ENCODE results near the gene PCGF3.

Gene PCGF3

GRCh38 chr4:785332-786073 is 79.9 kb downstream of the PCGF3 start:
- WGBS (ENCODE audit: extremely low coverage, insufficient coverage, low lambda C conversion rate) = no CpG with 5 or more reads among the region's 57 CpGs
- H3K79me2 ChIP-seq (ENCODE audit: control insufficient read depth, insufficient read depth, low read length) = peaks cover 10% of the 10 kb centered on the region
- no peak overlapping the region for H3K27ac ChIP-seq (ENCODE audit: low read depth, low read length)
- H4K5ac ChIP-seq (ENCODE audit: low read length) = no peak overlapping the region
- H3K18ac ChIP-seq (ENCODE audit: low read length) = no peak overlapping the region
- no peak overlapping the region for H2BK120ac ChIP-seq (ENCODE audit: low read depth, low read length)
- no peak overlapping the region for H2BK15ac ChIP-seq (replicated peaks; ENCODE audit: low read depth)
- H3K56ac ChIP-seq (ENCODE audit: low read length) = no peak overlapping the region
- peaks cover 25% of the 10 kb centered on the region for H3K27me3 ChIP-seq (ENCODE audit: insufficient read depth, low read length, poor library complexity)
- H3K4me2 ChIP-seq (ENCODE audit: low read length) = no peak overlapping the region
- H3K9ac ChIP-seq (ENCODE audit: low read length) = no peak overlapping the region
- no peak overlapping the region for H3K4ac ChIP-seq (ENCODE audit: low read depth, low read length)
- H3K4me3 ChIP-seq (ENCODE audit: low read length) = no peak overlapping the region
- DNase-seq = no peak
- no peak overlapping the region for H4K8ac ChIP-seq (ENCODE audit: low read depth, low read length)
- H3K23ac ChIP-seq (ENCODE audit: low read length) = no peak overlapping the region
- H2AK5ac ChIP-seq (ENCODE audit: low read length) = no peak overlapping the region
- peaks cover 2% of the 10 kb centered on the region for H3K4me1 ChIP-seq (ENCODE audit: control insufficient read depth, low read depth, low read length)
- H2BK5ac ChIP-seq (ENCODE audit: low read length) = no peak overlapping the region
- H3K79me1 ChIP-seq (ENCODE audit: low read length) = peaks cover under 1% of the 10 kb centered on the region
- no peaks in the 10 kb centered on the region for H3K36me3 ChIP-seq (ENCODE audit: control insufficient read depth, insufficient read depth, low read length)

DNA sequence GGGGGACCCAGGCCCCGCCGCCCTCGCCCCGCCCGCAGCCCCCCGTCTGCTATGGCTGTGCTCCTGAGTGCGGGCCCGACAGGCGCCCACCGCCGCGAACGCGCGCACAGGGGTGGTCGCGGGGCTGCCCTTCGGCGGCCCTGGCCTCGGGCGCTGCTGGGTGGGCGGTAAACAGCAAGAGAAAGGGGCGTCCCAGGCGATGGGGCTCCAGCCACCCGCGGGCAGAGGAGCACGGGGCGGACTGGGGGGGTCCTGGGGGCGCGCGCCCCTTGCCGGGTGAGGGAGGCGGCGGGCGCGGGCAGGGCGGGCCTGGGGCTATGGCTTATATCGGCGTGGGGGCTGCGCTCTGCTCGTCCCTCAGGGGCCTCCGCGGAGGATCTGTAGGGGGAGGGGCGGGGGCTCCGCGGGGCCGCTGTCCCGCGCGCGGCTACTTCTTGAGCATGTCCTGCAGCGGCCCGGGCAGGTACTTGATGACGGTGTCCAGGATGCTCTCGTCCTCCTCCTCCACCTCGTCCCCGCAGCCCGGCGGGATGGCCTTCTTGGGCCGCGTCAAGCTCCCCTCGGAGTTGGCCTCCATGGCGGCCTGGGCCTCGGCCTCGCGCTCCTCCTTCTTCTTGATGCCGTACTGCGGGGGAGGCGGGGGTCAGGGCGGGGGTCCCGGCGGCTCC is 80.6 kb downstream of the PCGF3 start:
- no peak overlapping the region for H2BK15ac ChIP-seq (replicated peaks; ENCODE audit: low read depth)
- no peak overlapping the region for H3K9ac ChIP-seq (ENCODE audit: low read length)
- H3K27ac ChIP-seq (ENCODE audit: low read depth, low read length) = no peak overlapping the region
- no peak overlapping the region for H3K4me3 ChIP-seq (ENCODE audit: low read length)
- WGBS (ENCODE audit: extremely low coverage, insufficient coverage, low lambda C conversion rate) = no CpG with 5 or more reads among the region's 72 CpGs
- no peak overlapping the region for H2AK5ac ChIP-seq (ENCODE audit: low read length)
- H2BK5ac ChIP-seq (ENCODE audit: low read length) = no peak overlapping the region
- no peak overlapping the region for H4K5ac ChIP-seq (ENCODE audit: low read length)
- H3K4ac ChIP-seq (ENCODE audit: low read depth, low read length) = no peak overlapping the region
- H3K79me1 ChIP-seq (ENCODE audit: low read length) = no peaks in the 10 kb centered on the region
- DNase-seq = no peak
- H3K79me2 ChIP-seq (ENCODE audit: control insufficient read depth, insufficient read depth, low read length) = peaks cover 3% of the 10 kb centered on the region
- no peak overlapping the region for H3K4me2 ChIP-seq (ENCODE audit: low read length)
- H2BK120ac ChIP-seq (ENCODE audit: low read depth, low read length) = no peak overlapping the region
- no peak overlapping the region for H3K18ac ChIP-seq (ENCODE audit: low read length)
- no peak overlapping the region for H3K56ac ChIP-seq (ENCODE audit: low read length)
- H3K36me3 ChIP-seq (ENCODE audit: control insufficient read depth, insufficient read depth, low read length) = no peaks in the 10 kb centered on the region
- H4K8ac ChIP-seq (ENCODE audit: low read depth, low read length) = no peak overlapping the region
- peaks cover 25% of the 10 kb centered on the region for H3K27me3 ChIP-seq (ENCODE audit: insufficient read depth, low read length, poor library complexity)
- peaks cover 2% of the 10 kb centered on the region for H3K4me1 ChIP-seq (ENCODE audit: control insufficient read depth, low read depth, low read length)
- no peak overlapping the region for H3K23ac ChIP-seq (ENCODE audit: low read length)

DNA sequence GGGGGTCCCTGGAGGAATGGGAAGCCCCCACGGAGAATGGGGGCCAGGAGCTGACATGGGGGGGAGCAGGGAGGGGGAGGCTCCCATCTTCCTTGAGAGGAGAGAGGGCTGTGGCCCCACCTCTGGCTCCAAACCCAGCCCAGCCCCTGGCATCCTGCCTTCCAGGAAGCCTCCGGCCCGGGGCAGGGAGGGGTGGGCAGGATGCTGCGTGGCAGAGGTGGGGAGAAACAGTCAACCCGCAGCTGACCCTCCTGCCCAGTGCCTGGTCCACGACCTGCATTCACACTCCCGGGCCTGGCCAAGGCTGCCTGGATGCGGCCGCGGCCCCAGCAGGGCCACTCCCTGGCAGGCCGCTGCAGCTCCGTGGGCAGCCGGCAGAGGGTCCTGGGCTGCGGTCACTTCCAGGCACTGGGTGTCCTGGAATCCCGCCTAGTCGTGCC is 81.2 kb downstream of the PCGF3 start:
- Histone ChIP-seq H2BK15ac (replicated peaks; ENCODE audit: low read depth) (no peak overlapping the region), H3K27ac (ENCODE audit: low read depth, low read length) (no peak overlapping the region), H3K56ac (ENCODE audit: low read length) (no peak overlapping the region), H3K79me2 (ENCODE audit: control insufficient read depth, insufficient read depth, low read length) (no peaks in the 10 kb centered on the region), H3K18ac (ENCODE audit: low read length) (no peak overlapping the region), H3K23ac (ENCODE audit: low read length) (no peak overlapping the region), H3K36me3 (ENCODE audit: control insufficient read depth, insufficient read depth, low read length) (no peaks in the 10 kb centered on the region), H2AK5ac (ENCODE audit: low read length) (no peak overlapping the region), H2BK5ac (ENCODE audit: low read length) (no peak overlapping the region), H3K27me3 (ENCODE audit: insufficient read depth, low read length, poor library complexity) (peaks cover 25% of the 10 kb centered on the region), H3K79me1 (ENCODE audit: low read length) (no peaks in the 10 kb centered on the region), H3K4me1 (ENCODE audit: control insufficient read depth, low read depth, low read length) (peaks cover 2% of the 10 kb centered on the region), H2BK120ac (ENCODE audit: low read depth, low read length) (no peak overlapping the region), H3K4ac (ENCODE audit: low read depth, low read length) (no peak overlapping the region), H3K4me2 (ENCODE audit: low read length) (no peak overlapping the region), H3K9ac (ENCODE audit: low read length) (no peak overlapping the region), H3K4me3 (ENCODE audit: low read length) (no peak overlapping the region), H4K8ac (ENCODE audit: low read depth, low read length) (no peak overlapping the region), H4K5ac (ENCODE audit: low read length) (no peak overlapping the region)
- DNase-seq = no peak
- no CpG with 5 or more reads among the region's 16 CpGs for WGBS (ENCODE audit: extremely low coverage, insufficient coverage, low lambda C conversion rate)

- H4K5ac ChIP-seq (ENCODE audit: low read length) = no peak overlapping the region
- no peaks in the 10 kb centered on the region for H3K79me2 ChIP-seq (ENCODE audit: control insufficient read depth, insufficient read depth, low read length)
- H2AK5ac ChIP-seq (ENCODE audit: low read length) = no peak overlapping the region
- H3K4ac ChIP-seq (ENCODE audit: low read depth, low read length) = no peak overlapping the region
- no peak for DNase-seq
- H3K23ac ChIP-seq (ENCODE audit: low read length) = no peak overlapping the region
- peaks cover 25% of the 10 kb centered on the region for H3K27me3 ChIP-seq (ENCODE audit: insufficient read depth, low read length, poor library complexity)
- no peak overlapping the region for H3K56ac ChIP-seq (ENCODE audit: low read length)
- no peak overlapping the region for H4K8ac ChIP-seq (ENCODE audit: low read depth, low read length)
- H3K4me2 ChIP-seq (ENCODE audit: low read length) = no peak overlapping the region
- H2BK15ac ChIP-seq (replicated peaks; ENCODE audit: low read depth) = no peak overlapping the region
- H3K18ac ChIP-seq (ENCODE audit: low read length) = no peak overlapping the region
- H3K4me1 ChIP-seq (ENCODE audit: control insufficient read depth, low read depth, low read length) = peaks cover 2% of the 10 kb centered on the region
- no peaks in the 10 kb centered on the region for H3K79me1 ChIP-seq (ENCODE audit: low read length)
- H3K4me3 ChIP-seq (ENCODE audit: low read length) = no peak overlapping the region
- H2BK120ac ChIP-seq (ENCODE audit: low read depth, low read length) = no peak overlapping the region
- H3K9ac ChIP-seq (ENCODE audit: low read length) = no peak overlapping the region
- H2BK5ac ChIP-seq (ENCODE audit: low read length) = no peak overlapping the region
- no CpG with 5 or more reads among the region's 16 CpGs for WGBS (ENCODE audit: extremely low coverage, insufficient coverage, low lambda C conversion rate)
- no peaks in the 10 kb centered on the region for H3K36me3 ChIP-seq (ENCODE audit: control insufficient read depth, insufficient read depth, low read length)
- no peak overlapping the region for H3K27ac ChIP-seq (ENCODE audit: low read depth, low read length)
Observed at GRCh38 chr4:787561-787981, 81.9 kb downstream of the PCGF3 start.

GRCh38 chr4:788006-788635 is 82.5 kb downstream of the PCGF3 start:
- Histone ChIP-seq H4K5ac (ENCODE audit: low read length) (no peak overlapping the region), H3K4me3 (ENCODE audit: low read length) (no peak overlapping the region), H3K4ac (ENCODE audit: low read depth, low read length) (no peak overlapping the region), H4K8ac (ENCODE audit: low read depth, low read length) (no peak overlapping the region), H3K27ac (ENCODE audit: low read depth, low read length) (no peak overlapping the region), H3K36me3 (ENCODE audit: control insufficient read depth, insufficient read depth, low read length) (no peaks in the 10 kb centered on the region), H3K79me2 (ENCODE audit: control insufficient read depth, insufficient read depth, low read length) (no peaks in the 10 kb centered on the region), H3K27me3 (ENCODE audit: insufficient read depth, low read length, poor library complexity) (peaks cover 25% of the 10 kb centered on the region), H2BK120ac (ENCODE audit: low read depth, low read length) (no peak overlapping the region), H2BK5ac (ENCODE audit: low read length) (no peak overlapping the region), H3K23ac (ENCODE audit: low read length) (no peak overlapping the region), H3K4me1 (ENCODE audit: control insufficient read depth, low read depth, low read length) (peaks cover 2% of the 10 kb centered on the region), H3K79me1 (ENCODE audit: low read length) (no peaks in the 10 kb centered on the region), H3K56ac (ENCODE audit: low read length) (no peak overlapping the region), H3K9ac (ENCODE audit: low read length) (no peak overlapping the region), H3K18ac (ENCODE audit: low read length) (no peak overlapping the region), H3K4me2 (ENCODE audit: low read length) (no peak overlapping the region), H2BK15ac (replicated peaks; ENCODE audit: low read depth) (no peak overlapping the region), H2AK5ac (ENCODE audit: low read length) (no peak overlapping the region)
- WGBS (ENCODE audit: extremely low coverage, insufficient coverage, low lambda C conversion rate) = no CpG with 5 or more reads among the region's 19 CpGs
- no peak for DNase-seq
